CD4-positive, alpha-beta T cell (primary cell): Measurements from ENCODE around the gene ADAM8. TPM values are rescaled to one million over a fixed set of nuclear protein-coding genes. Genes with fewer than 3 reads are reported as not detected.

Experiments used
- ATAC-seq: fragments of 200-7000 bp; cut with Tn5 transposase; one replicate; pipeline ENCODE4 v1.10.0; 2022; ENCODE audit warnings: mild to moderate bottlenecking; ENCODE audit not compliant: poor library complexity
- CTCF ChIA-PET: fragments of 350-600 bp; sonication (Branson Sonifier 250); formaldehyde crosslinking; loops from one replicate; lab custom pipeline; 2021; ENCODE audit warnings: antibody characterized with exemption, inconsistent platforms; lab: Charles Lee
- POLR2A ChIA-PET: fragments of 350-600 bp; sonication (Branson Sonifier 250); formaldehyde crosslinking; loops from one replicate; lab custom pipeline; 2021; ENCODE audit warnings: antibody characterized with exemption, inconsistent platforms; lab: Charles Lee
- DNase-seq, 14 experiments: peaks; one replicate each; pipeline ENCODE4 v3.0.0-alpha.2; 2013 to 2020; ENCODE audit warnings: mixed read lengths in 2 of 14
- H3K27ac ChIP-seq, 2 donors: one replicate each; pipeline versions ENCODE4 v1.5.1 to v1.7.0; 2013; ENCODE audit warnings: low read length in 2 of 2, low read depth in 1 of 2, mild to moderate bottlenecking in 1 of 2
- H3K27me3 ChIP-seq, 2 experiments: 1 replicate in 1 of 2; 2 replicates in 1 of 2; pipeline versions ENCODE4 v1.6.1 to v1.7.0; 2013; ENCODE audit warnings: low read length in 2 of 2, control low read depth in 1 of 2, mild to moderate bottlenecking in 1 of 2, moderate library complexity in 1 of 2; ENCODE audit not compliant: insufficient read depth in 2 of 2, control insufficient read depth in 1 of 2
- H3K36me3 ChIP-seq: one replicate; pipeline ENCODE4 v1.6.1; 2013; ENCODE audit warnings: low read length, control low read depth; ENCODE audit not compliant: insufficient read depth
- H3K4me1 ChIP-seq: one replicate; pipeline ENCODE4 v1.6.1; 2013; ENCODE audit warnings: low read length, control low read depth; ENCODE audit not compliant: insufficient read depth
- H3K4me3 ChIP-seq: one replicate; pipeline ENCODE4 v1.5.1; 2013; ENCODE audit warnings: mild to moderate bottlenecking, low read length, moderate library complexity
- H3K9me3 ChIP-seq, 2 experiments: 1 replicate in 1 of 2; 2 replicates in 1 of 2; pipeline versions ENCODE4 v1.6.1 to v1.7.0; 2013; ENCODE audit warnings: low read length in 2 of 2, mild to moderate bottlenecking in 2 of 2, control low read depth in 1 of 2, moderate library complexity in 1 of 2; ENCODE audit not compliant: control insufficient read depth in 1 of 2, insufficient read depth in 1 of 2
- H3K27ac Mint-ChIP-seq: one replicate; pipeline ENCODE4 v1.8.0; 2020; ENCODE audit warnings: mixed read lengths
- H3K27me3 Mint-ChIP-seq: one replicate; pipeline ENCODE4 v1.8.0; 2021; ENCODE audit warnings: mixed read lengths
- H3K36me3 Mint-ChIP-seq: one replicate; pipeline ENCODE4 v1.8.0; 2021; ENCODE audit warnings: low read depth, mixed read lengths
- H3K4me1 Mint-ChIP-seq: one replicate; pipeline ENCODE4 v1.8.0; 2021; ENCODE audit warnings: low read depth, mixed read lengths
- H3K4me3 Mint-ChIP-seq: one replicate; pipeline ENCODE4 v1.8.0; 2020; ENCODE audit warnings: mild to moderate bottlenecking, mixed read lengths
- H3K9me3 Mint-ChIP-seq: one replicate; pipeline ENCODE4 v1.8.0; 2020; ENCODE audit warnings: mixed read lengths
- intact Hi-C, 2 experiments: fragments of 100-400 bp; cut with DNase I in 1 of 2; cut with micrococcal nuclease in 1 of 2; formaldehyde crosslinking; loops; one replicate each; pipeline versions ENCODE4 v1.15.1 to v1.9.0; 2023 to 2025; cut with DNase I, micrococcal nuclease
- total RNA-seq, 174 experiments: library from RNA in 2 of 174; stranded (reverse) in 2 of 174; gene quantifications; one replicate each; pipeline ENCODE4 v1.2.3 and lab custom pipeline; 2021 to 2026
- TF ChIP-seq, protein P1 (sequence below): fragments of 200-600 bp; IDR thresholded peaks from one replicate; pipeline ENCODE4 v1.8.0; 2022; ENCODE audit warnings: antibody characterized with exemption, mild to moderate bottlenecking

ADAM8 gene
- total RNA-seq, 2 experiments from 2014 or later: 95.6 to 95.9 TPM

- Histone ChIP-seq H3K36me3 (peaks cover 75% of the 10 kb centered on the region), H3K27ac (no peak overlapping the region), H3K4me1 (peaks cover 4% of the 10 kb centered on the region), H3K9me3 (no peaks in the 10 kb centered on the region), H3K27me3 (no peaks in the 10 kb centered on the region), H3K4me3 (no peak overlapping the region)
- ChIA-PET POLR2A (no interaction called here), CTCF (no interaction called here)
- no peak for ATAC-seq
- no peak for DNase-seq
- Mint-ChIP-seq H3K27me3 (no peaks in the 10 kb centered on the region), H3K4me1 (no peaks in the 10 kb centered on the region), H3K4me3 (no peak overlapping the region), H3K27ac (no peak overlapping the region), H3K36me3 (peaks cover 74% of the 10 kb centered on the region), H3K9me3 (no peaks in the 10 kb centered on the region)
- intact Hi-C loops: no loop called here
- TF ChIP-seq, protein P1, sequence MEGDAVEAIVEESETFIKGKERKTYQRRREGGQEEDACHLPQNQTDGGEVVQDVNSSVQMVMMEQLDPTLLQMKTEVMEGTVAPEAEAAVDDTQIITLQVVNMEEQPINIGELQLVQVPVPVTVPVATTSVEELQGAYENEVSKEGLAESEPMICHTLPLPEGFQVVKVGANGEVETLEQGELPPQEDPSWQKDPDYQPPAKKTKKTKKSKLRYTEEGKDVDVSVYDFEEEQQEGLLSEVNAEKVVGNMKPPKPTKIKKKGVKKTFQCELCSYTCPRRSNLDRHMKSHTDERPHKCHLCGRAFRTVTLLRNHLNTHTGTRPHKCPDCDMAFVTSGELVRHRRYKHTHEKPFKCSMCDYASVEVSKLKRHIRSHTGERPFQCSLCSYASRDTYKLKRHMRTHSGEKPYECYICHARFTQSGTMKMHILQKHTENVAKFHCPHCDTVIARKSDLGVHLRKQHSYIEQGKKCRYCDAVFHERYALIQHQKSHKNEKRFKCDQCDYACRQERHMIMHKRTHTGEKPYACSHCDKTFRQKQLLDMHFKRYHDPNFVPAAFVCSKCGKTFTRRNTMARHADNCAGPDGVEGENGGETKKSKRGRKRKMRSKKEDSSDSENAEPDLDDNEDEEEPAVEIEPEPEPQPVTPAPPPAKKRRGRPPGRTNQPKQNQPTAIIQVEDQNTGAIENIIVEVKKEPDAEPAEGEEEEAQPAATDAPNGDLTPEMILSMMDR: no peak
These were observed 8.5 kb upstream of the ADAM8 start for GRCh38 chr10:133285217-133285616.

DNA sequence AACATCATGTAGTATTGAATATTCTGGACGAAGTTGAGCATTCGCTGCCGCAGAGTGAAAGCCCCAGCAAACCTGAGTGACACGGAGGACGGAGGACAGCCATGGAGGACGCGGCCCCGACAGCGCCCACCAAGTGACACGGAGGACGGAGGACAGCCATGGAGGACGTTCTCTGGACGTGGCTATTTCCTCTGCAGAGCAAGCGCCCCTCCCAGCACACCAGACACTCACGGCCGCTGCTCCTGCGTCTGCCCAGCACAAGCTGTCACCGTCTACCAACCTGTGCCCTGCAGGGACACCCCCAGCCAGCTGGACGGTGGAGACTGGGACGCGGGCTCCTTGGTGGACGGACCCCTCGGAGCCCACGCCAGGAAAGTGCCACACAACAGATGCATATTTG, 7.3 kb upstream of the ADAM8 start:
- TF ChIP-seq, protein P1: no peak
- Histone ChIP-seq H3K4me1 (peaks cover 17% of the 10 kb centered on the region), H3K36me3 (peaks cover 65% of the 10 kb centered on the region), H3K9me3 (no peaks in the 10 kb centered on the region), H3K4me3 (no peak overlapping the region), H3K27me3 (no peaks in the 10 kb centered on the region), H3K27ac (no peak overlapping the region)
- H3K27ac Mint-ChIP-seq: no peak overlapping the region
- H3K9me3 Mint-ChIP-seq: no peaks in the 10 kb centered on the region
- H3K4me3 Mint-ChIP-seq: no peak overlapping the region
- intact Hi-C loops: no loop called here
- H3K4me1 Mint-ChIP-seq: peaks cover 9% of the 10 kb centered on the region
- no peak for ATAC-seq
- POLR2A ChIA-PET: no interaction called here
- CTCF ChIA-PET: no interaction called here
- no peak for DNase-seq
- peaks cover 73% of the 10 kb centered on the region for H3K36me3 Mint-ChIP-seq
- H3K27me3 Mint-ChIP-seq: no peaks in the 10 kb centered on the region

- ChIA-PET POLR2A (no interaction called here), CTCF (no interaction called here)
- H3K4me3 ChIP-seq: no peak overlapping the region
- H3K27ac Mint-ChIP-seq: no peak overlapping the region
- H3K27ac ChIP-seq: no peak overlapping the region
- no peaks in the 10 kb centered on the region for H3K9me3 ChIP-seq
- no peak overlapping the region for H3K4me3 Mint-ChIP-seq
- no peaks in the 10 kb centered on the region for H3K27me3 Mint-ChIP-seq
- DNase-seq (no peak), ATAC-seq (no peak)
- peaks cover 20% of the 10 kb centered on the region for H3K4me1 Mint-ChIP-seq
- no peaks in the 10 kb centered on the region for H3K27me3 ChIP-seq
- peaks cover 56% of the 10 kb centered on the region for H3K36me3 ChIP-seq
- H3K36me3 Mint-ChIP-seq: peaks cover 69% of the 10 kb centered on the region
- H3K9me3 Mint-ChIP-seq: no peaks in the 10 kb centered on the region
- intact Hi-C loops: no loop called here
- H3K4me1 ChIP-seq: peaks cover 27% of the 10 kb centered on the region
- TF ChIP-seq, protein P1: no peak
These were observed 6.2 kb upstream of the ADAM8 start for GRCh38 chr10:133282846-133283390.
